SJCRH30 (cell line): ENCODE results near the gene HECW1. TPM values are rescaled to one million over a fixed set of nuclear protein-coding genes. Genes with fewer than 3 reads are reported as not detected.
"Not testable (repeated sequence)": the region's sequence is repeated elsewhere in the genome, so short reads cannot be mapped to it uniquely, and the experiment has no call there.

ENCODE experiments used
- DNase-seq, 2 experiments: peaks; one replicate each; pipeline ENCODE4 v3.0.0-alpha.2; 2015 to 2020
- H3K27ac ChIP-seq: fragments of 250-450 bp; sonication (Bioruptor Pico); 2 replicates; pipeline ENCODE4 v1.5.1; 2020; ENCODE audit warnings: mild to moderate bottlenecking, moderate library complexity
- H3K27me3 ChIP-seq: fragments of 250-450 bp; sonication (Bioruptor Pico); 2 replicates; pipeline ENCODE4 v1.5.1; 2020; ENCODE audit warnings: mild to moderate bottlenecking, moderate library complexity
- H3K36me3 ChIP-seq: fragments of 250-450 bp; sonication (Bioruptor Pico); 2 replicates; pipeline ENCODE4 v1.5.1; 2020; ENCODE audit warnings: mild to moderate bottlenecking, moderate library complexity
- H3K4me1 ChIP-seq: fragments of 250-450 bp; sonication (Bioruptor Pico); 2 replicates; pipeline ENCODE4 v1.5.1; 2020; ENCODE audit warnings: mild to moderate bottlenecking, moderate library complexity
- H3K4me3 ChIP-seq: fragments of 250-450 bp; sonication (Bioruptor Pico); 2 replicates; pipeline ENCODE4 v1.5.1; 2020; ENCODE audit warnings: mild to moderate bottlenecking, moderate library complexity
- H3K9me3 ChIP-seq: fragments of 250-450 bp; sonication (Bioruptor Pico); replicated peaks from 2 replicates; pipeline ENCODE4 v1.5.1; 2020; ENCODE audit warnings: mild to moderate bottlenecking, moderate library complexity
- total RNA-seq: library from RNA; depleted of rRNA; stranded (reverse); fragments of >200 nt; shearing (Covaris generic); gene quantifications from 2 replicates; pipeline ENCODE4 v1.2.3, GENCODE V29; 2014

The HECW1 gene
- total RNA-seq, 1 experiment from 2014 or later: not detected

DNA sequence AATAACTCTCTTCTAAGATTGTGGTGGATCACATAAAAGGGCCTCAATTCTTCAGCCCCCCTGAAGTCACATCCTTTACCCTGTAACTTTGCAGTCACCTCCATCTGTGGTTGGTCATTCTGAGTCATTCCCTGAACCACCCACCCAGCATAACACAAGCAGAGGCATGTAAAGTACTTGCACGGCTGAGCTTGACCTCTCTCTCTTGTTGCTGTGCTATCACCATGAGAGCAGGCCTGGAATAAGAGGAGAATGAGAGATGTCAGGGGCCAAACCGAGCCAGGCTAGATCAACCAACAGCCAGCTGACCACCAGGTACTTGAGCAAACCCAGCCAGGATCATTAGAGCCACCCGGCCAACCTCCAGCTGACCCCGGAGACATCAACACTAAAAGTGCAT is 457.0 kb downstream of the HECW1 start:
- Histone ChIP-seq H3K4me3 (no peak overlapping the region), H3K27ac (no peak overlapping the region), H3K9me3 (no peaks in the 10 kb centered on the region), H3K4me1 (no peaks in the 10 kb centered on the region), H3K27me3 (no peaks in the 10 kb centered on the region), H3K36me3 (no peaks in the 10 kb centered on the region)
- peak in 1 of 2 experiments; percentile 10 for DNase-seq

GRCh38 chr7:43570688-43571365 is 458.4 kb downstream of the HECW1 start:
- no peaks in the 10 kb centered on the region for H3K27me3 ChIP-seq
- H3K9me3 ChIP-seq: no peaks in the 10 kb centered on the region
- DNase-seq: no peak
- no peaks in the 10 kb centered on the region for H3K4me1 ChIP-seq
- no peak overlapping the region for H3K27ac ChIP-seq
- H3K36me3 ChIP-seq: no peaks in the 10 kb centered on the region
- H3K4me3 ChIP-seq: no peak overlapping the region

DNA sequence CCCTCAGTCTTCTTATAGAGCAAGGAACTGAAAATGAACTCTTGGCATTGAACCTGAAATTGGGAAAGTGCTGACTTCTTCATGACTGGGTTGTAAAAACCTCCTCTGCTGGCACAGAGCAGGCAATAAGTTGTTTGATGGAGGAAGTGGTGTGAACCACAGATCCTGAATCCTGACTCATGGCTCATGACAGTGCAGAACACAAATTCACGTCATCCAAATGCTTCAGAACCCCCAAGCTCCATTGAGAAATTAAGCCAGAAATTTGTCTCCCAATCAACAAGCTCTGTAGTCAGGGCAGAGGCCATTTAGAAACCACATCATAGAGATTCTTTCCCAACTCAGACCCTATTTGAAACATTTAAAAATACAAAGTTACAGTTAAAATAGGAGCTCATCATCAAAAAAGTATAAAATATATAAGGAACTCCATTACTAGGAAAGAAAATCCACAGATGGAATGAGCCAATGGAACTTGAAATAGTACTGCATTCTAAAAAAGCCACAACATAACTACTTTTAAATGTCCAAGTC is 460.1 kb downstream of the HECW1 start:
- H3K4me3 ChIP-seq: no peak overlapping the region
- H3K9me3 ChIP-seq: no peaks in the 10 kb centered on the region
- H3K36me3 ChIP-seq: no peaks in the 10 kb centered on the region
- peak; percentile 18 to 25 for DNase-seq
- no peak overlapping the region for H3K27ac ChIP-seq
- H3K4me1 ChIP-seq: 0 out of 2 replicates have a peak, but pooled peaks cover under 1% of the 10 kb centered on the region
- H3K27me3 ChIP-seq: no peaks in the 10 kb centered on the region

GRCh38 chr7:43573832-43574231 is 461.4 kb downstream of the HECW1 start:
- H3K4me1 ChIP-seq, H3K27ac ChIP-seq, DNase-seq, H3K27me3 ChIP-seq, H3K4me3 ChIP-seq, H3K36me3 ChIP-seq, H3K9me3 ChIP-seq: not testable (repeated sequence)

GRCh38 chr7:43575506-43575905 is 463.1 kb downstream of the HECW1 start:
- Histone ChIP-seq H3K4me3 (no peak overlapping the region), H3K27me3 (no peaks in the 10 kb centered on the region; the same call in 1 of the 2 replicates), H3K36me3 (no peaks in the 10 kb centered on the region), H3K4me1 (0 out of 2 replicates have a peak, but pooled peaks cover 3% of the 10 kb centered on the region), H3K27ac (no peak overlapping the region), H3K9me3 (no peaks in the 10 kb centered on the region)
- no peak for DNase-seq

GRCh38 chr7:43576241-43576640 is 463.8 kb downstream of the HECW1 start:
- no peaks in the 10 kb centered on the region for H3K36me3 ChIP-seq
- no peaks in the 10 kb centered on the region for H3K9me3 ChIP-seq
- H3K27ac ChIP-seq: no peak overlapping the region
- H3K4me3 ChIP-seq: no peak overlapping the region
- no peak for DNase-seq
- 0 out of 2 replicates have a peak, but pooled peaks cover 3% of the 10 kb centered on the region for H3K4me1 ChIP-seq
- no peaks in the 10 kb centered on the region; the same call in 1 of the 2 replicates for H3K27me3 ChIP-seq

GRCh38 chr7:43577485-43577951 is 465.1 kb downstream of the HECW1 start:
- no peaks in the 10 kb centered on the region for H3K36me3 ChIP-seq
- peak; percentile 45 to 48 for DNase-seq
- no peak overlapping the region for H3K27ac ChIP-seq
- H3K4me3 ChIP-seq: no peak overlapping the region
- H3K27me3 ChIP-seq: no peaks in the 10 kb centered on the region; the same call in 1 of the 2 replicates
- 0 out of 2 replicates have a peak, but pooled peaks cover 3% of the 10 kb centered on the region for H3K4me1 ChIP-seq
- no peaks in the 10 kb centered on the region for H3K9me3 ChIP-seq

GRCh38 chr7:43582503-43583423 is 470.3 kb downstream of the HECW1 start, which contains the start of gene STK17A:
Gene STK17A (plus strand): TSS chr7:43583108. CDS start chr7:43583244, 136 bp downstream.
- peak; percentile 86 to 95 for DNase-seq
- Histone ChIP-seq H3K4me3 (peak within 1 kb of the TSS; percentile 79), H3K9me3 (no peaks in the 10 kb centered on the region), H3K27ac (no peak within 1 kb of the TSS; the same call in 1 of the 2 replicates), H3K36me3 (no peaks in the 10 kb centered on the region), H3K27me3 (no peaks in the 10 kb centered on the region; the same call in 1 of the 2 replicates), H3K4me1 (0 out of 2 replicates have a peak, but pooled peaks cover under 1% of the 10 kb centered on the region)

- no peaks in the 10 kb centered on the region for H3K4me1 ChIP-seq
- peak; percentile 61 to 67 for DNase-seq
- no peaks in the 10 kb centered on the region for H3K9me3 ChIP-seq
These were observed 471.2 kb downstream of the HECW1 start for GRCh38 chr7:43583424-43584194.

DNA sequence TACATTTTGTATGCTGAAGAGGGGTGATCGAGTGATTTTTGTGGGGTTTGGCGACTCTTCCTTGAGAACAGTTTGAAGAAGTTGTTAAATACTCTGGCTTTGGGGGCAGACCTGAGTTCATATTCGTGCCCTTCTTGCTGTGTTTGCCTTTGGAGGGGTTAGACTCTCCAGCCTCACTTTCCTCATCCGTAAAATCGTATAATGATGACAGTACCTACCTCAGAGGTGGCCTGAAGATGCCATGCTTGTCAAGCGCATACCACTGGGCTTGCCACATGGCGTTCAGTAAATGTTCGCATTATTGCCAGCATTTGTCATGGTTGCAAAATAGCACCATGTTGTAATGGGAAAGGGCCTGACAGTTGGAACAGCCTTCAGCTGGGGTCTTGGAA is 471.7 kb downstream of the HECW1 start:
- peak in 1 of 2 experiments; percentile 24 for DNase-seq
- peak overlapping the region; percentile 79 for H3K4me3 ChIP-seq

More at GRCh38 chr7:43583424-43584194, 471.2 kb downstream of the HECW1 start:
- Histone ChIP-seq H3K4me3 (peak overlapping the region; percentile 79), H3K36me3 (no peaks in the 10 kb centered on the region), H3K27ac (no peak overlapping the region; the same call in 1 of the 2 replicates), H3K27me3 (no peaks in the 10 kb centered on the region; the same call in 1 of the 2 replicates)

GRCh38 chr7:43584733-43585132 is 472.3 kb downstream of the HECW1 start:
- not testable (repeated sequence) for H3K36me3 ChIP-seq, H3K27ac ChIP-seq

More for the DNA sequence above, 471.7 kb downstream of the HECW1 start:
- Histone ChIP-seq H3K4me1 (no peaks in the 10 kb centered on the region), H3K9me3 (no peaks in the 10 kb centered on the region), H3K27me3 (no peaks in the 10 kb centered on the region; the same call in 1 of the 2 replicates), H3K27ac (no peak overlapping the region), H3K36me3 (no peaks in the 10 kb centered on the region)

DNA sequence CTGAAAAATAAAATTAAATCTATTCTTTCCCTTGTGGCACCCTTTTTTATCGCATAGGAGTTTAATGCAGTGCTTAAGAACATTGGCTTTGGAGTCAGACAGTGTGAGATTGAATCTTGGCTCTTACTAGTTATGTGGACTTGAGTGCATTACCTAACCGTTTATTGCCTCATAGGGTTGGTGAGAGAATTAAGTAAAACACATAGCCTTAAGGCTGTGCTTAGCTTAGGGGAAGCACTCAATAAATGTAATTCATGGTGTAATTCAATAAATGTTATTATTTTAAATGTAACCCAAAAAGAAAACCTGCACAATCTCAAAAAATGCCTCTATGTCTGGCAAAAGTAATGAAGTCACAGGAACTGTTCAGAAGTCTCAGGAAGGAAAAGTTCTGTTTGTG is 473.1 kb downstream of the HECW1 start:
- Histone ChIP-seq H3K9me3 (no peaks in the 10 kb centered on the region), H3K36me3 (no peaks in the 10 kb centered on the region), H3K4me1 (no peaks in the 10 kb centered on the region), H3K27ac (no peak overlapping the region), H3K27me3 (no peaks in the 10 kb centered on the region; the same call in 1 of the 2 replicates), H3K4me3 (no peak overlapping the region)
- DNase-seq: no peak

More at GRCh38 chr7:43584733-43585132, 472.3 kb downstream of the HECW1 start:
- not testable (repeated sequence) for H3K9me3 ChIP-seq, H3K27me3 ChIP-seq, H3K4me1 ChIP-seq, H3K4me3 ChIP-seq, DNase-seq

DNA sequence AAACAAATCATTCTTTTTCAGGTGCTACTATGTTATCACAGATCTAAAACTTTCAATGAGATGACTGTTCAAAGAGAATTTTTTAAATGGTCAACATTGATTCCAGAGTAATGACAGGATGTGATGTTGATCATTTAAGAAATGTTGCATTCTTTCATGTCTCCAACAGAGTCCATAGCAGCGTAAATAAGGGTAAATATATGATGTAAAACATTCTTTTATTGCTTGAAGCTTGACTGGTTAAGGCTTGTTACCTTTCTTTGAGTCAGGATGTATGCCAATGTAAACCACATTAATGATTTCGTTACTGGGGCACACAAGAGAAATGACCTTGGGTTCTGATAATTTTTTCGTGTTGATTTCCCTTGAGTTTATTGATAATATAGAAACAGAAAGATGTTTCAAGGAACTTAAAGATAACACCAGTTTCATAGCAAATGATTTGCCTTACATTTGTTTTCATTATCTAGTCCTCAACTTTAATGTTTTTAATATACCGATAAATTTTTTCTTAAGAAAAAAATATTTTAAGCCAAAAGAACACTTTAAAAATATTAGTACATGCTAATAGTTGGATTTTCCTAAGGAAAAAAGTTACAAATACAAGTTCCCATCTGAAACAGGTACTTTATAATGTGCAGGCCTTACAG is 473.9 kb downstream of the HECW1 start:
- H3K27me3 ChIP-seq: no peaks in the 10 kb centered on the region
- H3K4me3 ChIP-seq: no peak overlapping the region
- DNase-seq: no peak
- H3K36me3 ChIP-seq: no peaks in the 10 kb centered on the region
- no peak overlapping the region for H3K27ac ChIP-seq
- H3K4me1 ChIP-seq: no peaks in the 10 kb centered on the region
- no peaks in the 10 kb centered on the region for H3K9me3 ChIP-seq
